RWPE2 (cell line): Measurements from ENCODE around the gene SMC3.

ENCODE experiments used
- ATAC-seq: fragments of 200-7000 bp; cut with Tn5 transposase; 3 replicates; pipeline ENCODE4 v1.9.1; 2021; ENCODE audit warnings: low read depth
- DNase-seq: peaks from one replicate; pipeline ENCODE4 v3.0.0-alpha.2; 2020; ENCODE audit warnings: low spot score
- H3K27ac ChIP-seq: fragments of 450-650 bp; 2 replicates; pipeline ENCODE4 v1.5.1; 2017; ENCODE audit warnings: mild to moderate bottlenecking; ENCODE audit not compliant: poor library complexity, severe bottlenecking
- H3K27me3 ChIP-seq: fragments of 250-450 bp; sonication (Bioruptor Pico); 2 replicates; pipeline ENCODE4 v1.5.1; 2021; ENCODE audit warnings: mild to moderate bottlenecking, moderate library complexity; ENCODE audit not compliant: insufficient read depth, poor library complexity, severe bottlenecking
- H3K36me3 ChIP-seq: fragments of 250-450 bp; sonication (Bioruptor Pico); 2 replicates; pipeline ENCODE4 v1.5.1; 2020; ENCODE audit warnings: low read depth, mild to moderate bottlenecking, moderate library complexity
- H3K4me1 ChIP-seq: fragments of 250-450 bp; sonication (Bioruptor Pico); 2 replicates; pipeline ENCODE4 v1.5.1; 2021; ENCODE audit warnings: mild to moderate bottlenecking, moderate library complexity; ENCODE audit not compliant: insufficient read depth, poor library complexity, severe bottlenecking
- H3K4me3 ChIP-seq: fragments of 250-450 bp; sonication (Bioruptor Pico); 2 replicates; pipeline ENCODE4 v1.5.1; 2021; ENCODE audit warnings: mild to moderate bottlenecking, moderate library complexity; ENCODE audit not compliant: severe bottlenecking
- H3K9me3 ChIP-seq: fragments of 250-450 bp; sonication (Bioruptor Pico); 2 replicates; pipeline ENCODE4 v1.5.1; 2021; ENCODE audit warnings: mild to moderate bottlenecking, moderate library complexity; ENCODE audit not compliant: severe bottlenecking
- TF ChIP-seq, protein P1 (sequence below): fragments of 450-650 bp; IDR thresholded peaks from one replicate; pipeline ENCODE4 v1.5.1; 2017; ENCODE audit warnings: mild to moderate bottlenecking, moderate library complexity; ENCODE audit not compliant: poor library complexity, severe bottlenecking

The SMC3 gene

GRCh38 chr10:110613996-110614495 is 46.6 kb downstream of the SMC3 start:
- no peak for DNase-seq
- Histone ChIP-seq H3K9me3 (no peaks in the 10 kb centered on the region), H3K4me3 (no peak overlapping the region), H3K36me3 (no peaks in the 10 kb centered on the region), H3K4me1 (no peaks in the 10 kb centered on the region), H3K27me3 (no peaks in the 10 kb centered on the region), H3K27ac (no peak overlapping the region)
- no peak for ATAC-seq
- TF ChIP-seq, protein P1, sequence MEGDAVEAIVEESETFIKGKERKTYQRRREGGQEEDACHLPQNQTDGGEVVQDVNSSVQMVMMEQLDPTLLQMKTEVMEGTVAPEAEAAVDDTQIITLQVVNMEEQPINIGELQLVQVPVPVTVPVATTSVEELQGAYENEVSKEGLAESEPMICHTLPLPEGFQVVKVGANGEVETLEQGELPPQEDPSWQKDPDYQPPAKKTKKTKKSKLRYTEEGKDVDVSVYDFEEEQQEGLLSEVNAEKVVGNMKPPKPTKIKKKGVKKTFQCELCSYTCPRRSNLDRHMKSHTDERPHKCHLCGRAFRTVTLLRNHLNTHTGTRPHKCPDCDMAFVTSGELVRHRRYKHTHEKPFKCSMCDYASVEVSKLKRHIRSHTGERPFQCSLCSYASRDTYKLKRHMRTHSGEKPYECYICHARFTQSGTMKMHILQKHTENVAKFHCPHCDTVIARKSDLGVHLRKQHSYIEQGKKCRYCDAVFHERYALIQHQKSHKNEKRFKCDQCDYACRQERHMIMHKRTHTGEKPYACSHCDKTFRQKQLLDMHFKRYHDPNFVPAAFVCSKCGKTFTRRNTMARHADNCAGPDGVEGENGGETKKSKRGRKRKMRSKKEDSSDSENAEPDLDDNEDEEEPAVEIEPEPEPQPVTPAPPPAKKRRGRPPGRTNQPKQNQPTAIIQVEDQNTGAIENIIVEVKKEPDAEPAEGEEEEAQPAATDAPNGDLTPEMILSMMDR: no peak

DNA sequence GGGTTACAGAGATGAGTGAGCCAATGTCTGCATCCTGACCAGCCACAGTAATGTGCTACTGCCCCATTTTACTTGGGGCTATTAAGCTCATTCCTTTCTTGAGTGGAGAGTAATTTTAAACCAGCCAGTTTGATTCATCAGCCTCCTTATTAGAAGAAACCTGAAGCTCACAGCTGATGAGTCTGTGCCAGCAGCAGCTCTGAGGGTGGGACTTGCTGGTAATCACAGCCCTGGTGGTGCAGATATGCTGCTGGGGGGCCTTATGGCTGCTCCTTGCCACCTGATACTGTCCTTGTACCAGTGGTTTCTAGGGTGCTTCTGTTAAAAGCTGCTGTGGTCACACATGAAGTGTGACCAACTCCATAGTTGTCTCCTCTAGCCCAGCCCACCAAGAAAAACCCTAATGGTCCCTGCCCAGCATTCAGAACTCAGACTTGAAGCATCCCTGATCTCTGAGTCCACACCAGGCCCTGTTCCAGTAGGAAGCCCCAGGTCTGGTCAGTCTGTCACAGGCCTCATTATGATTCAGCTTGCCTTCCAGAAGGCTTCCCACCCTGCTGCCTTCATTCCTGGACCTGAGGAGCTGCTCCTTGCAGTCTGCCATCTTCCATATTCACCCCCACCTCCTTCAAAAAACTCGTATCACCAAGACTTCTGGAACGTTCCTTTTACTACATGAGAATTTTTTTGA is 47.7 kb downstream of the SMC3 start:
- Histone ChIP-seq H3K9me3 (no peaks in the 10 kb centered on the region), H3K36me3 (no peaks in the 10 kb centered on the region), H3K4me1 (no peaks in the 10 kb centered on the region), H3K4me3 (no peak overlapping the region), H3K27me3 (no peaks in the 10 kb centered on the region), H3K27ac (no peak overlapping the region)
- DNase-seq (no peak), ATAC-seq (no peak)
- TF ChIP-seq, protein P1: no peak

GRCh38 chr10:110616493-110617033 is 49.1 kb downstream of the SMC3 start:
- no peak for ATAC-seq
- DNase-seq: no peak
- no peaks in the 10 kb centered on the region for H3K4me1 ChIP-seq
- H3K36me3 ChIP-seq: no peaks in the 10 kb centered on the region
- H3K27ac ChIP-seq: no peak overlapping the region
- H3K4me3 ChIP-seq: no peak overlapping the region
- TF ChIP-seq, protein P1: no peak
- no peaks in the 10 kb centered on the region for H3K27me3 ChIP-seq
- no peaks in the 10 kb centered on the region for H3K9me3 ChIP-seq

DNA sequence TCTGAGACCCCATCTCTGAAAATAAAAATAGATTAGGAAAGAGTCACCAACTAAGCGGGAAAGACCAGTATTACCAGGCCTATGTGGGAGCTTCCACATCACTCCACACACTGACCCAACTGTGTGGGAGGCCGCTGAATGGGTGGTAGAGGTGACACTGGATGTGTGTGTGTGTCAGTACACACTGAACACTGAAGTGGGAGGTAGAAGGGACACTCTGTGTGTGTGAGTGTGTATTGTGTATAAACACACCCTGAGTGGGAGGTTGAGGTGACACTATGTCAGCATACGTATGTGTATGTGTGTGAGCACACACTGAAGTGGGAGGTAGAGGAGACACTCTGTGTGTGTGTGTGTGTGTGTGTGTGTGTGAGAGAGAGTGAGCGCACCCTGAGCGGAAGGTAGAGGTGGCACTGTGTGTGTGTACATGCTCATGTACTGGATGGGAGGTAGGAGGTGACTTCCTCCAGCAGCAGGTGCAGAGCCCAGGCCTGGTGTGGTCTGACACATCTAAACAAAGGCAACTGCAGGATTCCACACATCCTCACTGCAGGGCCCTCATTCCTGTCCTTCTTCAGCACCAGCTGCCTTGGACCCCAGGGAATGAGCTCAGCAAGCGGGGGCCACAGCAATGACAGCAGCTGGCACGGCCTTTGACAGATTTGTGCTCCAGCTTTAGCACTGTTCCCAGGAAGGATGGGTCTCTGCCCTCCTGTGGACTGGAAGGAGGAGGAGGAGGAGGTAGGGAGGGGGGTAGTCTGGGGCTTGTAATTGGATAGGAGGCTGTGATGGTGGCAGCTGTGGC is 50.1 kb downstream of the SMC3 start:
- Histone ChIP-seq H3K9me3 (no peaks in the 10 kb centered on the region), H3K36me3 (no peaks in the 10 kb centered on the region), H3K27ac (no peak overlapping the region), H3K27me3 (no peaks in the 10 kb centered on the region), H3K4me1 (no peaks in the 10 kb centered on the region), H3K4me3 (no peak overlapping the region)
- ATAC-seq (no peak), DNase-seq (no peak)
- TF ChIP-seq, protein P1: no peak

GRCh38 chr10:110618230-110618610 is 50.7 kb downstream of the SMC3 start:
- no peak for ATAC-seq
- Histone ChIP-seq H3K27me3 (no peaks in the 10 kb centered on the region), H3K9me3 (no peaks in the 10 kb centered on the region), H3K4me3 (no peak overlapping the region), H3K27ac (no peak overlapping the region), H3K36me3 (no peaks in the 10 kb centered on the region), H3K4me1 (no peaks in the 10 kb centered on the region)
- TF ChIP-seq, protein P1: no peak
- DNase-seq: no peak
